Colonic mucosa (tissue), 4 donors: Measurements from ENCODE around the gene AXIN1. TPM values are rescaled to one million over a fixed set of nuclear protein-coding genes. Genes with fewer than 3 reads are reported as not detected.

Source experiments
- DNase-seq: peaks from one replicate; pipeline ENCODE4 v3.0.0-alpha.2; 2020
- H3K27ac ChIP-seq: fragments of 200-600 bp; one replicate; pipeline ENCODE4 v1.8.0; 2021
- H3K27me3 ChIP-seq: fragments of 200-600 bp; one replicate; pipeline ENCODE4 v1.8.0; 2021
- H3K36me3 ChIP-seq: fragments of 200-600 bp; one replicate; pipeline ENCODE4 v1.8.0; 2021
- H3K4me1 ChIP-seq: fragments of 200-600 bp; one replicate; pipeline ENCODE4 v1.8.0; 2021; ENCODE audit warnings: mild to moderate bottlenecking
- H3K4me3 ChIP-seq: fragments of 200-600 bp; one replicate; pipeline ENCODE4 v1.8.0; 2021
- H3K9ac ChIP-seq, 2 donors: one replicate each; pipeline ENCODE4 v1.7.0; 2013; ENCODE audit warnings: control low read depth in 2 of 2, low read depth in 2 of 2, low read length in 2 of 2
- H3K9me3 ChIP-seq: fragments of 200-600 bp; one replicate; pipeline ENCODE4 v1.8.0; 2021
- CTCF ChIP-seq: fragments of 200-600 bp; IDR thresholded peaks from one replicate; pipeline ENCODE4 v1.8.0; 2022; ENCODE audit warnings: antibody characterized with exemption, mild to moderate bottlenecking
- intact Hi-C: fragments of 100-400 bp; cut with DNase I; formaldehyde crosslinking; loops from one replicate; pipeline ENCODE4 v1.14.1; 2022
- total RNA-seq, 2 donors: library from RNA; stranded (reverse); fragmentation: NEBNext Ultra II Directional in 1 of 2; extraction: Animal tissue kit (Norgen Biotek cat#: 25700) in 1 of 2; gene quantifications; one replicate each; pipeline ENCODE4 v1.2.1, GENCODE V29; 2021
- donor health status: healthy.
- donor health status: DM: no; HTN: no; CAD: no.
- donor health status: DM: no; HTN: no; CAD: no.

Gene AXIN1
- total RNA-seq, 2 donors from 2014 or later: 33.4 to 34.3 TPM

- Histone ChIP-seq H3K9ac (no peak overlapping the region), H3K36me3 (no peaks in the 10 kb centered on the region), H3K4me1 (peaks cover 3% of the 10 kb centered on the region), H3K27me3 (peaks cover 7% of the 10 kb centered on the region), H3K9me3 (no peaks in the 10 kb centered on the region), H3K4me3 (no peak overlapping the region), H3K27ac (no peak overlapping the region)
- intact Hi-C loops: no loop called here
- peak; percentile 80 for DNase-seq
- no peak for TF ChIP-seq CTCF
Measured at GRCh38 chr16:273547-274421, 78.7 kb downstream of the AXIN1 start.

DNA sequence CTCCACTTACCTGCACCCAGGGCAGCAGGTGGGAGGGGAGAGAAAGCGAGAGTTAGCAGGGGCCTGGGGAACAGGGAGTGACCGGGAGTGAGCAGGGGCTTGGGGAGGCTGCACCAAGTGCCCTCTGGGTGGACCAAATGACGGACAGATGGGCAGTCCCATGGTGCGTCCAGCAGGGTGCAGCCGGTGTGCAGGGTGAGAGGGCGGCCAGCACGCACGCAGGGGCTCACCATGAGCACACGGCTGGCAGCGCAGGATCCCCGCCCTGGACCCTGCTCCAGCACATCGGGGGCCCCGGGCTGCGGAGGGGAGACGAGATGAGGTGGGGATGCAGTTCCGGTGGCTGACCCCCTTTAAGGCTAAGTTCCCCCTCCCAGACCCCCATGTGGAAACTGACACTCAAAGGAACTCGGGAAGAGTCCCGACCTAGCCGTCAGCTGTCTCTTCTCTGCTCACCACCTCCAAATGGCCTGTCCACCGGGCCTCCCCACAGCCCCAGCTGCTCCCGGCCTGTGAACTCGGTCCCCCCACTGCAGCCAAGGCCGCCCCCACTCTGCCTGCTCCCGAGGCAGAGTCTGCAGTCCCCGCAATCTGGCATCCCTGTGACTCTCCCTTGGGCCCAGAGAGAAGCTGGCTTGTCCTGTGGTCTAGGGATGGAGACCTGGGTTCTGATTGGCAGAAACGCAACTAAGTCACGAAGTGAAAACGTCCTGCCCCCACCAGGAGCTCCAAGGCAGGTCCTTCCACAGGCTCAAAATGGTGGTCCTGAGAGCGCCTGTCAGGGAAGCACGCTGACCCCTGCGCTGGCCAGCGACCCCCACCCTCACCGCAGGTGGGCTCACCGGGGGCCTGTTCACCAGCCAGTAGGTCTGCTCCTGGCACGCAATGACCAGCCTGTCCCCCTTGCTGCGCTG lies 79.6 kb downstream of the AXIN1 start:
- Histone ChIP-seq H3K9ac (no peak overlapping the region), H3K4me3 (no peak overlapping the region), H3K4me1 (peaks cover 3% of the 10 kb centered on the region), H3K27ac (no peak overlapping the region), H3K9me3 (no peaks in the 10 kb centered on the region), H3K36me3 (no peaks in the 10 kb centered on the region), H3K27me3 (peaks cover 7% of the 10 kb centered on the region)
- intact Hi-C loops: no loop called here
- DNase-seq: no peak
- TF ChIP-seq CTCF: no peak

DNA sequence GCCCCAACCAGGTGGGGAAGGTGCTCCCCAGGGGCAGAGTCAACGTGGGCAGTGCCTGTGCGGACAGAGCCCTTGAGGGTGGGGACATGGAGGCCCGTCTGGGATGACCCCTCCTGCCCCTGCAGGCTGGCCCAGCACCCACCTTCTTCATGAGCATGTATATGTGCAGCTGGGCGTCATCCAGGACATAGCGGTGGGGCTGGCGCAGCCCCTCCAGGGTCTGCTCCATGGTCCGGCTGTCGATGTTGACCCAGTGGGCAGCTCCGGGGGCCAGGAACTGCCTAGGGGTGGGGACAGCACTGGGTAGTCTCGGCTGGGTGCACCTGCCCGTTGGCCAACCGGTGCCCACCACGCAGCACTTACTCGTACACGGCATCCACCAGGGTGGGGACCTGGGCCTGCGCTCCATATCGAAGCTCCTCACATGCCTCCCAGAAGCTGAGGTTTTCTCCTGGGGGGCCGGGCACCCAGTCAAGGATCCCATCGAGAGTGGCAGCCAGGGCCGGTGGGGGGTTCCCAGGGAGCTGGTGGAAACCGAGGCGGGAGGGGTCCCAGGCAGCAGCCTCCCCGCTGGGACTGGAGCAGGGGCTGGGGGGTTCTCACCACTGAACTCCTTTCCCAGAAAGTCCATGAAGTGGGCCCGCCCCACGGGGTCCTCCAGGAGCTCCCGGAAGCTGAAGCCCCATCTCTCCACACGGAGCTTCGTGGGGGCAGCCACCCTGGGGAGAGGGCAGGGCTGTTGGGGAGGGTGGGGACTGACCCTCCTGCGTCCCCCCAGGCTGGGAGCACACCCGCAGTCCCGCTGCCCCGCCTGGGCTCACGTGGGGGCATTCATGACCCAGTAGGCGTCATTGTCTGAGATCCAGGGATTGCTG lies 81.9 kb downstream of the AXIN1 start:
- intact Hi-C loops: no loop called here
- TF ChIP-seq CTCF: no peak
- Histone ChIP-seq H3K4me1 (peaks cover 3% of the 10 kb centered on the region), H3K9me3 (no peaks in the 10 kb centered on the region), H3K27ac (no peak overlapping the region), H3K4me3 (no peak overlapping the region), H3K27me3 (peaks cover 7% of the 10 kb centered on the region), H3K9ac (no peak overlapping the region), H3K36me3 (no peaks in the 10 kb centered on the region)
- no peak for DNase-seq

DNA sequence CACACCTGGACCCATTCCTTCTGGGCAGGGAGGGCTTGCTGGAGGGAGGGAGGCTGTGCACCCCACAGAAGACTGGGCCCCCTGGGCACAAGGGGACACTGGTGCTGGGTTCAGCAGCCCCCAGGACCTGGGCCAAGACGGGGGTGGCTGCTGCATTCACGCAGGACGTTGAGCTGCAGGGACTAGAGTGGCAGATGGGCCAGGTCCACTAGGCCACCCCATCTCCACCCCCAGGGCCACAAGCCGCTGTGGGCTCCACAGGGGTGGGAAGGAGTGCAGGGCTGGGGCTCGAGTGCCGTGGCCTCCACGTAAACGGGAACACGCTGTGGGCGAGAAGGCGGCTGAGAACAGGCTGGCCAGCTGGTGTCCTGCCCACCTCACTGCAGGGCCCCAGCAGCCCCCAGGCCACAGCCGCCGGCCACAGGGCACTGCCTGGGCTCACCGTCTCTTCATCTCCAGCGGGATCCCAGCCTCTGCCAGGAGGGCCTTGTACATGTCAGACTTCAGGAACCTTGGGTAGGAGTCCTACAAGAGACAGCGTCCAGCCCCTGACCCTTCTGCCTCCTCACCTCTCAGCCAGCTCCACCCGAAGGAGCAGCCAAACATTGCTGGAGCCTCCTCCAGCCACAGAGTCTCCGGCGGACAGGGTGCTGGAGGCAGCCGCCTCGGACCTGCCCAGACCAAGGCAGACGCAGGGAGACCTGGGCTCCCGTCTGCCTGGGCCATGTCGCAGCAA lies 83.3 kb downstream of the AXIN1 start:
- intact Hi-C loops: no loop called here
- no peak for TF ChIP-seq CTCF
- no peaks in the 10 kb centered on the region for H3K9me3 ChIP-seq
- peaks cover 3% of the 10 kb centered on the region for H3K4me1 ChIP-seq
- no peak overlapping the region for H3K27ac ChIP-seq
- peak overlapping the region; percentile 9 for H3K4me3 ChIP-seq
- H3K27me3 ChIP-seq: no peaks in the 10 kb centered on the region
- H3K9ac ChIP-seq: peak overlapping the region in 1 of 2 donors; percentile 35
- DNase-seq: no peak
- H3K36me3 ChIP-seq: no peaks in the 10 kb centered on the region
